ENCODE measurements around the gene IL4R. TPM values are rescaled to one million over a fixed set of nuclear protein-coding genes. Genes with fewer than 3 reads are reported as not detected.
A peak's percentile ranks its signal among the peaks of the same experiment; 100 is the strongest.

IL4R gene
- total and polyA plus RNA-seq, 2 of the 13 experiments (the other 11 are each of a cell fraction or from before 2014, with no cell fraction given) = 15.9 to 49.6 TPM

DNA sequence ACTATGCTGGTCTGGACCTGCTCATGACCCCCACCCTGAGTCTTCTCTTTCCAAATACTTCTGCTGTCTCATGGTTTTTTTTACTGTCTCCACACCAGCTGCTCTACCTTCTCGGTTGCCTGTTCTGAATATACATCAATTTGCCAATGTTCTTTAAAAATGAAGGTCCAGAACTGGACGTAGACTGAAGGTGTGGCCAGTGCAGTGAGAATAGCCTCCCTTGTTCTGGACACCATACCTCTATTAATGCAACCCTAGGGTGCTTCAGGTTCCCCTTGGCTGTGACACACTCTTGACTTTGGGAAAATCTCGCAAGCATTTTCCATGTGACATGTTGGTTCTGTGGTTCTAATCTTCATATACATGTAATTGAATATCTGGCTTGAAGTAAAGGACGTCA lies 72.9 kb downstream of the IL4R start:
- Histone ChIP-seq H3K27me3 (ENCODE audit: control insufficient read depth in 1 of 2, insufficient read depth in 2 of 2, low read length in 2 of 2) (peaks cover 2 to 41% of the 10 kb centered on the region in 2 experiments; a peak in 3 of 5 replicates), H3K36me3 (replicated peaks in 1 of 2; ENCODE audit: control insufficient read depth in 1 of 2, insufficient read depth in 2 of 2, low read length in 2 of 2) (no peaks in the 10 kb centered on the region), H3K4me2 (ENCODE audit: low read depth, low read length) (no peak overlapping the region), H3K4me3 (replicated peaks in 1 of 3; ENCODE audit: insufficient read depth in 1 of 3, low read depth in 2 of 3, low read length in 3 of 3) (no peak overlapping the region), H3K4me1 (ENCODE audit: insufficient read depth, low read length) (no peaks in the 10 kb centered on the region), H2AFZ (ENCODE audit: low read length) (no peak overlapping the region), H3K9ac (ENCODE audit: insufficient read depth, low read depth, low read length) (no peak overlapping the region), H3K27ac (ENCODE audit: extremely low read length, insufficient read depth, low read length) (no peak overlapping the region), H3K79me2 (ENCODE audit: insufficient read depth, low read length) (no peaks in the 10 kb centered on the region), H4K20me1 (ENCODE audit: insufficient read depth, low read length) (no peaks in the 10 kb centered on the region), H3K9me3 (ENCODE audit: low read length) (no peaks in the 10 kb centered on the region)
- intact Hi-C loops (cut with micrococcal nuclease; ENCODE audit: unreplicated experiment) (no loop called here), in situ Hi-C loops (cut with HindIII; ENCODE audit: extremely low pct_ligation_motif_present, low pct_unique_long_range_greater_than_20kb) (no loop called here)
- ATAC-seq (no peak), DNase-seq (ENCODE audit: low spot score) (no peak), FAIRE-seq (no peak)
- ChIA-PET POLR2A (no interaction called here), CTCF (ENCODE audit: low intra/inter-chr PET ratio, low total read pairs) (no interaction called here)
- TF ChIP-seq ZBTB1 (CRISPR knock-in tag; IDR thresholded peaks at IDR 0.05; ENCODE audit: borderline replicate concordance) (no peak), ZMYM3 (CRISPR knock-in tag; IDR thresholded peaks at IDR 0.05) (0 out of 2 replicates have a peak, but pooled peaks have one; percentile 12)
- 14% methylated on average over 4 of the region's 4 CpGs for WGBS (ENCODE audit: low lambda C conversion rate)
- no TSS peak for BruUV-seq (replicated peaks)

DNA sequence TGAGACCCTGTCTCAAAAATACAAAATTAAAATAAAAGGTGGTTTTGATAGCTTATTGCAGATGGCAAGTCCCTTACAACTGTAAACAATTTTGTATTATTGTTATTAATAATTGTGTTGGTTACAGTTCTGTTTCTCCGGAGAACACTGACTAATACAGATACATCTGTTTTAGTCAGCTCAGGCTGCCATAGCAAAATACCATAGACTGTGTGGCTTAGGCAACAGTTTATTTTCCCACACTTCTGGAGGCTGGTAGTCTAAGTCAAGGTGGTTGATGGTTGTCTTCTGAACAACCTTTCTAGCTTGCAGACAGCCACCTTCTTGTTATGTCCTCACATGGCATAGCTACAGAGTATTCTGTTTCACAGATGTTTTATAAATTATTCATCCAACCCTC lies 74.0 kb downstream of the IL4R start:
- Histone ChIP-seq H2AFZ (ENCODE audit: low read length) (no peak overlapping the region), H4K20me1 (ENCODE audit: insufficient read depth, low read length) (no peaks in the 10 kb centered on the region), H3K4me1 (ENCODE audit: insufficient read depth, low read length) (no peaks in the 10 kb centered on the region), H3K4me2 (ENCODE audit: low read depth, low read length) (no peak overlapping the region), H3K27me3 (ENCODE audit: control insufficient read depth in 1 of 2, insufficient read depth in 2 of 2, low read length in 2 of 2) (peaks cover 2 to 41% of the 10 kb centered on the region in 2 experiments; a peak in 3 of 5 replicates), H3K79me2 (ENCODE audit: insufficient read depth, low read length) (no peaks in the 10 kb centered on the region), H3K4me3 (replicated peaks in 1 of 3; ENCODE audit: insufficient read depth in 1 of 3, low read depth in 2 of 3, low read length in 3 of 3) (no peak overlapping the region), H3K27ac (ENCODE audit: extremely low read length, insufficient read depth, low read length) (no peak overlapping the region), H3K36me3 (replicated peaks in 1 of 2; ENCODE audit: control insufficient read depth in 1 of 2, insufficient read depth in 2 of 2, low read length in 2 of 2) (no peaks in the 10 kb centered on the region), H3K9me3 (ENCODE audit: low read length) (no peaks in the 10 kb centered on the region), H3K9ac (ENCODE audit: insufficient read depth, low read depth, low read length) (no peak overlapping the region)
- no peak for DNase-seq (ENCODE audit: low spot score)
- in situ Hi-C loops (cut with HindIII; ENCODE audit: extremely low pct_ligation_motif_present, low pct_unique_long_range_greater_than_20kb) = no loop called here
- 30% methylated on average over 1 of the region's 1 CpG for WGBS (ENCODE audit: low lambda C conversion rate)
- BruUV-seq (replicated peaks) = no TSS peak
- intact Hi-C loops (cut with micrococcal nuclease; ENCODE audit: unreplicated experiment) = no loop called here
- ChIA-PET CTCF (ENCODE audit: low intra/inter-chr PET ratio, low total read pairs) (no interaction called here), POLR2A (no interaction called here)
- FAIRE-seq = no peak
- ATAC-seq = no peak
- TF ChIP-seq ZNF563 (CRISPR knock-in tag; IDR thresholded peaks at IDR 0.05) = no peak
- no peak for TF ChIP-seq DPF2 (CRISPR knock-in tag; IDR thresholded peaks at IDR 0.05; ENCODE audit: borderline replicate concordance, low read depth)
- TF ChIP-seq ZNF839 (CRISPR knock-in tag; IDR thresholded peaks at IDR 0.05; ENCODE audit: borderline replicate concordance) = no peak
- no peak for TF ChIP-seq ZNF629 (CRISPR knock-in tag; conservative IDR thresholded peaks at IDR 0.05)
- TF ChIP-seq, protein P1, sequence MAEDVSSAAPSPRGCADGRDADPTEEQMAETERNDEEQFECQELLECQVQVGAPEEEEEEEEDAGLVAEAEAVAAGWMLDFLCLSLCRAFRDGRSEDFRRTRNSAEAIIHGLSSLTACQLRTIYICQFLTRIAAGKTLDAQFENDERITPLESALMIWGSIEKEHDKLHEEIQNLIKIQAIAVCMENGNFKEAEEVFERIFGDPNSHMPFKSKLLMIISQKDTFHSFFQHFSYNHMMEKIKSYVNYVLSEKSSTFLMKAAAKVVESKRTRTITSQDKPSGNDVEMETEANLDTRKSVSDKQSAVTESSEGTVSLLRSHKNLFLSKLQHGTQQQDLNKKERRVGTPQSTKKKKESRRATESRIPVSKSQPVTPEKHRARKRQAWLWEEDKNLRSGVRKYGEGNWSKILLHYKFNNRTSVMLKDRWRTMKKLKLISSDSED (CRISPR knock-in tag; IDR thresholded peaks at IDR 0.05) = no peak
- TF ChIP-seq, protein P2, sequence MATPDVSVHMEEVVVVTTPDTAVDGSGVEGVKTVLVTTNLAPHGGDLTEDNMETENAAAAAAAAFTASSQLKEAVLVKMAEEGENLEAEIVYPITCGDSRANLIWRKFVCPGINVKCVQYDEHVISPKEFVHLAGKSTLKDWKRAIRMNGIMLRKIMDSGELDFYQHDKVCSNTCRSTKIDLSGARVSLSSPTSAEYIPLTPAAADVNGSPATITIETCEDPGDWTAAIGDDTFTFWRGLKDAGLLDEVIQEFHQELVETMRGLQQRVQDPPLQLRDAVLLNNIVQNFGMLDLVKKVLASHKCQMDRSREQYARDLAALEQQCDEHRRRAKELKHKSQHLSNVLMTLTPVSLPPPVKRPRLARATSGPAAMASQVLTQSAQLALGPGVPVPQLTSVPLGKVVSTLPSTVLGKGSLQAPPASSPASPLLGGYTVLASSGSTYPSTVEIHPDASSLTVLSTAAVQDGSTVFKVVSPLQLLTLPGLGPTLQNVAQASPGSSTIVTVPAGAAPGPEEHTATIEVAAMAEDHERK (CRISPR knock-in tag; IDR thresholded peaks at IDR 0.05; ENCODE audit: low read depth) = no peak
- no peak for TF ChIP-seq MYNN (CRISPR knock-in tag; IDR thresholded peaks at IDR 0.05; ENCODE audit: low read depth)
- no peak for TF ChIP-seq ZNF547 (CRISPR knock-in tag; IDR thresholded peaks at IDR 0.05)
- TF ChIP-seq, protein P3, sequence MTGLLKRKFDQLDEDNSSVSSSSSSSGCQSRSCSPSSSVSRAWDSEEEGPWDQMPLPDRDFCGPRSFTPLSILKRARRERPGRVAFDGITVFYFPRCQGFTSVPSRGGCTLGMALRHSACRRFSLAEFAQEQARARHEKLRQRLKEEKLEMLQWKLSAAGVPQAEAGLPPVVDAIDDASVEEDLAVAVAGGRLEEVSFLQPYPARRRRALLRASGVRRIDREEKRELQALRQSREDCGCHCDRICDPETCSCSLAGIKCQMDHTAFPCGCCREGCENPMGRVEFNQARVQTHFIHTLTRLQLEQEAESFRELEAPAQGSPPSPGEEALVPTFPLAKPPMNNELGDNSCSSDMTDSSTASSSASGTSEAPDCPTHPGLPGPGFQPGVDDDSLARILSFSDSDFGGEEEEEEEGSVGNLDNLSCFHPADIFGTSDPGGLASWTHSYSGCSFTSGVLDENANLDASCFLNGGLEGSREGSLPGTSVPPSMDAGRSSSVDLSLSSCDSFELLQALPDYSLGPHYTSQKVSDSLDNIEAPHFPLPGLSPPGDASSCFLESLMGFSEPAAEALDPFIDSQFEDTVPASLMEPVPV (CRISPR knock-in tag; IDR thresholded peaks at IDR 0.05) = no peak
- no peak for TF ChIP-seq ZNF644 (CRISPR knock-in tag; IDR thresholded peaks at IDR 0.05; ENCODE audit: low read depth)
- TF ChIP-seq SRSF9 (IDR thresholded peaks at IDR 0.05; ENCODE audit: borderline replicate concordance, insufficient read depth, low read depth, low read length, poor library complexity, severe bottlenecking) = no peak
- TF ChIP-seq, protein P4, sequence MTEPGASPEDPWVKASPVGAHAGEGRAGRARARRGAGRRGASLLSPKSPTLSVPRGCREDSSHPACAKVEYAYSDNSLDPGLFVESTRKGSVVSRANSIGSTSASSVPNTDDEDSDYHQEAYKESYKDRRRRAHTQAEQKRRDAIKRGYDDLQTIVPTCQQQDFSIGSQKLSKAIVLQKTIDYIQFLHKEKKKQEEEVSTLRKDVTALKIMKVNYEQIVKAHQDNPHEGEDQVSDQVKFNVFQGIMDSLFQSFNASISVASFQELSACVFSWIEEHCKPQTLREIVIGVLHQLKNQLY (CRISPR knock-in tag; IDR thresholded peaks at IDR 0.05) = no peak
- TF ChIP-seq SUZ12 (IDR thresholded peaks at IDR 0.05; ENCODE audit: low read depth, low read length) = no peak

All from HepG2 (cell line).